ENCODE measurements around the gene CBX2. TPM values are rescaled to one million over a fixed set of nuclear protein-coding genes. Genes with fewer than 3 reads are reported as not detected.

Gene CBX2
- total RNA-seq, 1 experiment from 2014 or later = 79.4 TPM

DNA sequence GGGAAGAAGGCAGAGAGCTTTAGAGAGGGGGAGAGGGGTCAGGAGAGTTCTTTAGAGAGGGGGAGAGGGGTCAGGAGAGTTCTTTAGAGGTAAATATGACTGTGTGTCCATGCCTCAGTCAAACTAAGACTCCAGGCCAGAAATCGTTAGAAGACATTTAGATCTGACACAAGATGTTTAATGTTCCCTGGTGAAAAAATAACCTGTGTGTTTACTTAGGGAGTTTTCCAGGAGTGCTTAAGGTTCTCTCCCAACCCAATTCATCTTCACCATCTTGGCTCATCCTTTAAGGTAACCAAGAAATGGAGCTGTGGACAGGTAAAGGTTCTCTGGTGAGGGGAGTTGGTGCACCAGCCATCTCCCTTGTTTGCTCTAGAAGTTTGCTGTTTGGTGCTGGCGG lies 51.5 kb downstream of the CBX2 start:
- no CpG with 5 or more reads among the region's 2 CpGs for WGBS (ENCODE audit: extremely low coverage, insufficient read length, low lambda C conversion rate)
- Histone ChIP-seq H3K9ac (ENCODE audit: extremely low read depth, insufficient read length, low read length) (no peak overlapping the region), H3K27ac (ENCODE audit: insufficient read length, low read depth, low read length) (no peak overlapping the region), H4K8ac (replicated peaks; ENCODE audit: insufficient read length, low read depth, low read length) (no peak overlapping the region), H3K4me1 (ENCODE audit: insufficient read depth, low read length) (peaks cover 2% of the 10 kb centered on the region; the same call in 1 of the 2 replicates), H3K4ac (ENCODE audit: low read depth, low read length) (no peak overlapping the region), H3K27me3 (ENCODE audit: insufficient read depth, low read length) (peaks cover 54% of the 10 kb centered on the region), H3K14ac (ENCODE audit: insufficient read depth, low read length) (no peak overlapping the region), H4K91ac (ENCODE audit: insufficient read length, low read depth, low read length) (no peak overlapping the region), H2AFZ (ENCODE audit: low read length) (no peak overlapping the region), H2BK12ac (ENCODE audit: insufficient read length, low read depth, low read length) (no peak overlapping the region), H3K56ac (ENCODE audit: insufficient read length, low read depth, low read length) (no peak overlapping the region), H3K23me2 (ENCODE audit: insufficient read length, low read depth, low read length, poor library complexity, severe bottlenecking) (peaks cover under 1% of the 10 kb centered on the region), H2BK120ac (ENCODE audit: low read depth, low read length, poor library complexity, severe bottlenecking) (no peak overlapping the region), H3K4me2 (ENCODE audit: insufficient read depth, insufficient read length, low read length) (no peak overlapping the region), H3T11ph (ENCODE audit: low read length) (no peak overlapping the region), H4K5ac (ENCODE audit: insufficient read length, low read depth, low read length) (no peak overlapping the region), H2BK15ac (ENCODE audit: low read depth, low read length) (no peak overlapping the region), H2AK5ac (ENCODE audit: insufficient read length, low read length) (no peak overlapping the region), H2BK5ac (ENCODE audit: insufficient read length, low read length) (no peak overlapping the region), H3K79me2 (ENCODE audit: insufficient read depth, low read length) (no peaks in the 10 kb centered on the region), H3K18ac (ENCODE audit: insufficient read length, low read depth, low read length) (no peak overlapping the region), H4K20me1 (ENCODE audit: control insufficient read depth, insufficient read depth, insufficient read length) (no peaks in the 10 kb centered on the region), H2BK20ac (ENCODE audit: low read depth, low read length, poor library complexity, severe bottlenecking) (no peak overlapping the region), H3K9me3 (ENCODE audit: control insufficient read depth, low read depth, low read length) (no peaks in the 10 kb centered on the region), H3K23ac (ENCODE audit: insufficient read length, low read depth, low read length) (no peak overlapping the region), H3K79me1 (ENCODE audit: insufficient read depth, low read depth, low read length, poor library complexity, severe bottlenecking) (no peaks in the 10 kb centered on the region)
- Mint-ChIP-seq H3K4me3 (no peak overlapping the region), H3K4me1 (peaks cover 18 to 25% of the 10 kb centered on the region in 2 experiments), H3K9me3 (peaks cover 6 to 8% of the 10 kb centered on the region in 2 experiments; a peak in 4 of 5 replicates), H3K36me3 (ENCODE audit: insufficient read depth in 1 of 3, low read depth in 3 of 3) (peaks cover 0 to 2% (median 1%) of the 10 kb centered on the region in 3 experiments; a peak in 4 of 7 replicates), H3K27ac (no peak overlapping the region), H3K27me3 (ENCODE audit: low read depth) (peaks cover 99% of the 10 kb centered on the region)
- no peak for DNase-seq
- TF ChIP-seq, protein P1, sequence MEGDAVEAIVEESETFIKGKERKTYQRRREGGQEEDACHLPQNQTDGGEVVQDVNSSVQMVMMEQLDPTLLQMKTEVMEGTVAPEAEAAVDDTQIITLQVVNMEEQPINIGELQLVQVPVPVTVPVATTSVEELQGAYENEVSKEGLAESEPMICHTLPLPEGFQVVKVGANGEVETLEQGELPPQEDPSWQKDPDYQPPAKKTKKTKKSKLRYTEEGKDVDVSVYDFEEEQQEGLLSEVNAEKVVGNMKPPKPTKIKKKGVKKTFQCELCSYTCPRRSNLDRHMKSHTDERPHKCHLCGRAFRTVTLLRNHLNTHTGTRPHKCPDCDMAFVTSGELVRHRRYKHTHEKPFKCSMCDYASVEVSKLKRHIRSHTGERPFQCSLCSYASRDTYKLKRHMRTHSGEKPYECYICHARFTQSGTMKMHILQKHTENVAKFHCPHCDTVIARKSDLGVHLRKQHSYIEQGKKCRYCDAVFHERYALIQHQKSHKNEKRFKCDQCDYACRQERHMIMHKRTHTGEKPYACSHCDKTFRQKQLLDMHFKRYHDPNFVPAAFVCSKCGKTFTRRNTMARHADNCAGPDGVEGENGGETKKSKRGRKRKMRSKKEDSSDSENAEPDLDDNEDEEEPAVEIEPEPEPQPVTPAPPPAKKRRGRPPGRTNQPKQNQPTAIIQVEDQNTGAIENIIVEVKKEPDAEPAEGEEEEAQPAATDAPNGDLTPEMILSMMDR (conservative IDR thresholded peaks at IDR 0.05) = no peak
